HuH-7.5 (cell line): ENCODE results near the gene HSDL1.

Experiments used
- DNase-seq: peaks from one replicate; pipeline ENCODE4 v3.0.0; 2011; ENCODE audit warnings: low spot score

Gene HSDL1

GRCh38 chr16:84107921-84108320, 37.1 kb downstream of the HSDL1 start:
- DNase-seq = no peak

- DNase-seq = no peak
These were observed 38.8 kb downstream of the HSDL1 start for GRCh38 chr16:84105948-84106740.

- DNase-seq = no peak
These were observed 39.6 kb downstream of the HSDL1 start for GRCh38 chr16:84105301-84105815.

GRCh38 chr16:84104231-84104630, 40.7 kb downstream of the HSDL1 start:
- DNase-seq = no peak

- no peak for DNase-seq
These were observed 41.3 kb downstream of the HSDL1 start for GRCh38 chr16:84103678-84104077.

- no peak for DNase-seq
These were observed 46.0 kb downstream of the HSDL1 start for GRCh38 chr16:84098939-84099338.

- DNase-seq = peak; percentile 59
These were observed 48.5 kb downstream of the HSDL1 start for GRCh38 chr16:84096447-84097005.

- DNase-seq = no peak
These were observed 49.5 kb downstream of the HSDL1 start for GRCh38 chr16:84095466-84095865.

- DNase-seq = no peak
These were observed 51.1 kb downstream of the HSDL1 start for GRCh38 chr16:84093879-84094270.

GRCh38 chr16:84093120-84093878, 51.7 kb downstream of the HSDL1 start:
- no peak for DNase-seq

GRCh38 chr16:84091460-84091859, 53.5 kb downstream of the HSDL1 start:
- DNase-seq = no peak

- no peak for DNase-seq
These were observed 54.8 kb downstream of the HSDL1 start for GRCh38 chr16:84090211-84090610.

GRCh38 chr16:84088695-84089395, 56.1 kb downstream of the HSDL1 start:
- DNase-seq = no peak

GRCh38 chr16:84087466-84088151, 57.4 kb downstream of the HSDL1 start:
- DNase-seq = no peak

- no peak for DNase-seq
These were observed 58.0 kb downstream of the HSDL1 start for GRCh38 chr16:84087001-84087400.

GRCh38 chr16:84086341-84086740, 58.6 kb downstream of the HSDL1 start:
- DNase-seq = no peak

GRCh38 chr16:84085773-84086172, 59.2 kb downstream of the HSDL1 start:
- DNase-seq = no peak

- DNase-seq = no peak
These were observed 59.7 kb downstream of the HSDL1 start for GRCh38 chr16:84085271-84085667.

GRCh38 chr16:84084570-84085270, 60.3 kb downstream of the HSDL1 start:
- DNase-seq = peak; percentile 73

GRCh38 chr16:84082835-84083569, 62.0 kb downstream of the HSDL1 start:
- no peak for DNase-seq
